Measurements from ENCODE around the gene SBNO2. TPM values are rescaled to one million over a fixed set of nuclear protein-coding genes. Genes with fewer than 3 reads are reported as not detected.

SBNO2 gene
- total and polyA plus RNA-seq, 9 of the 15 experiments (the other 6 are each of a cell fraction or from before 2014, with no cell fraction given), result 0.01 to 46.2 (median 6.7) TPM

- TF ChIP-seq NR2C1 (IDR thresholded peaks at IDR 0.05), result no peak
- TF ChIP-seq NR2C1 (tag; IDR thresholded peaks at IDR 0.05), result no peak
- no peak for TF ChIP-seq U2AF1 (optimal IDR thresholded peaks at IDR 0.05; ENCODE audit: low read depth, low read length)
- TF ChIP-seq XRCC5 (IDR thresholded peaks at IDR 0.05; ENCODE audit: low read depth, low read length), result no peak
- TF ChIP-seq, protein P1, sequence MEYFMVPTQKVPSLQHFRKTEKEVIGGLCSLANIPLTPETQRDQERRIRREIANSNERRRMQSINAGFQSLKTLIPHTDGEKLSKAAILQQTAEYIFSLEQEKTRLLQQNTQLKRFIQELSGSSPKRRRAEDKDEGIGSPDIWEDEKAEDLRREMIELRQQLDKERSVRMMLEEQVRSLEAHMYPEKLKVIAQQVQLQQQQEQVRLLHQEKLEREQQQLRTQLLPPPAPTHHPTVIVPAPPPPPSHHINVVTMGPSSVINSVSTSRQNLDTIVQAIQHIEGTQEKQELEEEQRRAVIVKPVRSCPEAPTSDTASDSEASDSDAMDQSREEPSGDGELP (CRISPR knock-in tag; IDR thresholded peaks at IDR 0.05; ENCODE audit: borderline replicate concordance), result peak; percentile 69; the same call in 1 of the 2 replicates
- no peak for TF ChIP-seq TRIM28 (IDR thresholded peaks at IDR 0.05)
- TF ChIP-seq SMAD3 (CRISPR knock-in tag; conservative IDR thresholded peaks at IDR 0.05), result no peak
- TF ChIP-seq ZFP36 (IDR thresholded peaks at IDR 0.05; ENCODE audit: low read depth, low read length, partially characterized antibody), result no peak
- TF ChIP-seq SMAD4 (CRISPR knock-in tag; conservative IDR thresholded peaks at IDR 0.05), result no peak
- no peak for TF ChIP-seq NEUROD1 (IDR thresholded peaks at IDR 0.05; ENCODE audit: borderline replicate concordance, low read depth, low read length, partially characterized antibody)
- TF ChIP-seq U2AF2 (optimal IDR thresholded peaks at IDR 0.05; ENCODE audit: low read depth, low read length), result no peak
- no peak for TF ChIP-seq ZNF212 (CRISPR knock-in tag; IDR thresholded peaks at IDR 0.05)
- no peak for TF ChIP-seq JUN (IDR thresholded peaks at IDR 0.05; ENCODE audit: borderline replicate concordance, low read depth, low read length)
- TF ChIP-seq JUN (CRISPR knock-in tag; IDR thresholded peaks at IDR 0.05; ENCODE audit: borderline replicate concordance), result 0 out of 2 replicates have a peak, but pooled peaks have one; percentile 51
- TF ChIP-seq FOXP4 (CRISPR knock-in tag; IDR thresholded peaks at IDR 0.05; ENCODE audit: borderline replicate concordance), result no peak
- no peak; the same call in 1 of the 2 replicates for TF ChIP-seq DPF2 (IDR thresholded peaks at IDR 0.05)
- no peak for TF ChIP-seq GABPB2 (CRISPR knock-in tag; conservative IDR thresholded peaks at IDR 0.05)
- TF ChIP-seq, protein P2, sequence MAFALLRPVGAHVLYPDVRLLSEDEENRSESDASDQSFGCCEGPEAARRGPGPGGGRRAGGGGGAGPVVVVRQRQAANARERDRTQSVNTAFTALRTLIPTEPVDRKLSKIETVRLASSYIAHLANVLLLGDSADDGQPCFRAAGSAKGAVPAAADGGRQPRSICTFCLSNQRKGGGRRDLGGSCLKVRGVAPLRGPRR (CRISPR knock-in tag; IDR thresholded peaks at IDR 0.05), result no peak
- TF ChIP-seq NKRF (IDR thresholded peaks at IDR 0.05; ENCODE audit: borderline replicate concordance), result peak; percentile 89
- TF ChIP-seq ZNF408 (CRISPR knock-in tag; IDR thresholded peaks at IDR 0.05; ENCODE audit: low read depth), result no peak
- peak; percentile 53; the same call in 1 of the 2 replicates for TF ChIP-seq ZBTB7A (IDR thresholded peaks at IDR 0.05; ENCODE audit: borderline replicate concordance, control insufficient read depth, low read depth, low read length)
Measured at GRCh38 chr19:1082165-1082927, 91.7 kb downstream of the SBNO2 start (continued).
